A673 (cell line): ENCODE results near the gene GNG3.

Source experiments
- CTCF ChIP-seq: fragments of 300-800, 200-600 bp; sonication (generic); conservative IDR thresholded peaks from 2 replicates; pipeline ENCODE4 v1.5.1; 2017; ENCODE audit warnings: low read depth, mild to moderate bottlenecking, antibody characterized with exemption, low read length, moderate library complexity, mixed read lengths
- EZH2 ChIP-seq: fragments of 200-600 bp; sonication (generic); IDR thresholded peaks from 2 replicates; pipeline ENCODE4 v1.6.1; 2017; ENCODE audit warnings: borderline replicate concordance, low read depth, mild to moderate bottlenecking, mixed read lengths, antibody characterized with exemption, low read length; ENCODE audit not compliant: poor library complexity, severe bottlenecking

GRCh38 chr11:62716816-62717215 lies 9.3 kb downstream of the GNG3 start:
- TF ChIP-seq CTCF (no peak), EZH2 (no peak)
